Midbrain (tissue), 1 donor: ENCODE data around the gene UQCC2.

ENCODE experiments used
- DNase-seq: peaks from one replicate; lab custom pipeline; 2025; lab: John Stamatoyannopoulos, UW

The UQCC2 gene

GRCh38 chr6:33725222-33725621, 13.7 kb upstream of the UQCC2 start:
- DNase-seq: no peak

GRCh38 chr6:33724102-33725023, 12.9 kb upstream of the UQCC2 start:
- DNase-seq: no peak

- no peak for DNase-seq
Measured at GRCh38 chr6:33723371-33724085, 12.0 kb upstream of the UQCC2 start.

- no peak for DNase-seq
Measured at GRCh38 chr6:33722103-33722623, 10.7 kb upstream of the UQCC2 start.

GRCh38 chr6:33721508-33721907, 10.0 kb upstream of the UQCC2 start:
- DNase-seq: no peak

GRCh38 chr6:33720998-33721397, 9.5 kb upstream of the UQCC2 start:
- DNase-seq: no peak

GRCh38 chr6:33719326-33719987, 8.0 kb upstream of the UQCC2 start:
- no peak for DNase-seq

GRCh38 chr6:33718713-33719112, 7.2 kb upstream of the UQCC2 start:
- DNase-seq: no peak

GRCh38 chr6:33717934-33718455, 6.5 kb upstream of the UQCC2 start:
- no peak for DNase-seq

- no peak for DNase-seq
Measured at GRCh38 chr6:33716890-33717632, 5.6 kb upstream of the UQCC2 start.

- no peak for DNase-seq
Measured at GRCh38 chr6:33716379-33716778, 4.9 kb upstream of the UQCC2 start.

GRCh38 chr6:33714385-33715040, 3.0 kb upstream of the UQCC2 start:
- DNase-seq: no peak

GRCh38 chr6:33713786-33714185, 2.3 kb upstream of the UQCC2 start:
- no peak for DNase-seq

GRCh38 chr6:33712914-33713313, 1.4 kb upstream of the UQCC2 start:
- no peak for DNase-seq

GRCh38 chr6:33710296-33711121, 991 bp downstream of the UQCC2 start:
- DNase-seq: no peak

- DNase-seq: no peak
Measured at GRCh38 chr6:33709605-33710295, 1.8 kb downstream of the UQCC2 start.

- no peak for DNase-seq
Measured at GRCh38 chr6:33708516-33709204, 2.8 kb downstream of the UQCC2 start.

- DNase-seq: no peak
Measured at GRCh38 chr6:33707771-33708170, 3.7 kb downstream of the UQCC2 start.
